Upper lobe of right lung (tissue), 1 donor: ENCODE data around the gene CCN2. TPM values are rescaled to one million over a fixed set of nuclear protein-coding genes. Genes with fewer than 3 reads are reported as not detected.

Experiments
- ATAC-seq: fragments of 200-7000 bp; cut with Tn5 transposase; one replicate; pipeline ENCODE4 v1.9.1; 2020; ENCODE audit warnings: mild to moderate bottlenecking, moderate library complexity
- DNase-seq: peaks from one replicate; pipeline ENCODE4 v3.0.0-alpha.2; 2020
- H3K27ac ChIP-seq: fragments of 200-600 bp; one replicate; pipeline ENCODE4 v1.8.0; 2022
- H3K27me3 ChIP-seq: fragments of 200-600 bp; one replicate; pipeline ENCODE4 v1.8.0; 2022; ENCODE audit warnings: mild to moderate bottlenecking
- H3K36me3 ChIP-seq: fragments of 200-600 bp; one replicate; pipeline ENCODE4 v1.8.0; 2022
- H3K4me1 ChIP-seq: fragments of 200-600 bp; one replicate; pipeline ENCODE4 v1.8.0; 2022
- H3K4me3 ChIP-seq: fragments of 200-600 bp; one replicate; pipeline ENCODE4 v1.8.0; 2022; ENCODE audit warnings: mild to moderate bottlenecking
- H3K9me3 ChIP-seq: fragments of 200-600 bp; one replicate; pipeline ENCODE4 v1.8.0; 2022
- intact Hi-C: fragments of 100-400 bp; cut with DNase I; formaldehyde crosslinking; loops from one replicate; pipeline ENCODE4 v1.11.0; 2022
- total RNA-seq: library from RNA; stranded (reverse); fragmentation: NEBNext Ultra II Directional; extraction: Animal tissue kit (Norgen Biotek cat#: 25700); gene quantifications from one replicate; pipeline ENCODE4 v1.2.1, GENCODE V29; 2021
- TF ChIP-seq, protein P1 (sequence below): fragments of 200-600 bp; IDR thresholded peaks from one replicate; pipeline ENCODE4 v1.8.0; 2022; ENCODE audit warnings: antibody characterized with exemption
- donor health status: DM: no; HTN: yes; CAD: no; lungs with severe emphysema.

CCN2 gene
- total RNA-seq, 1 donor from 2014 or later: 229 TPM

- no peaks in the 10 kb centered on the region for H3K27me3 ChIP-seq
- intact Hi-C loops: no loop called here
- ATAC-seq (no peak), DNase-seq (no peak)
- TF ChIP-seq, protein P1, sequence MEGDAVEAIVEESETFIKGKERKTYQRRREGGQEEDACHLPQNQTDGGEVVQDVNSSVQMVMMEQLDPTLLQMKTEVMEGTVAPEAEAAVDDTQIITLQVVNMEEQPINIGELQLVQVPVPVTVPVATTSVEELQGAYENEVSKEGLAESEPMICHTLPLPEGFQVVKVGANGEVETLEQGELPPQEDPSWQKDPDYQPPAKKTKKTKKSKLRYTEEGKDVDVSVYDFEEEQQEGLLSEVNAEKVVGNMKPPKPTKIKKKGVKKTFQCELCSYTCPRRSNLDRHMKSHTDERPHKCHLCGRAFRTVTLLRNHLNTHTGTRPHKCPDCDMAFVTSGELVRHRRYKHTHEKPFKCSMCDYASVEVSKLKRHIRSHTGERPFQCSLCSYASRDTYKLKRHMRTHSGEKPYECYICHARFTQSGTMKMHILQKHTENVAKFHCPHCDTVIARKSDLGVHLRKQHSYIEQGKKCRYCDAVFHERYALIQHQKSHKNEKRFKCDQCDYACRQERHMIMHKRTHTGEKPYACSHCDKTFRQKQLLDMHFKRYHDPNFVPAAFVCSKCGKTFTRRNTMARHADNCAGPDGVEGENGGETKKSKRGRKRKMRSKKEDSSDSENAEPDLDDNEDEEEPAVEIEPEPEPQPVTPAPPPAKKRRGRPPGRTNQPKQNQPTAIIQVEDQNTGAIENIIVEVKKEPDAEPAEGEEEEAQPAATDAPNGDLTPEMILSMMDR: no peak
- peak overlapping the region; percentile 71 for H3K4me3 ChIP-seq
- no peaks in the 10 kb centered on the region for H3K4me1 ChIP-seq
- H3K36me3 ChIP-seq: peaks cover 9% of the 10 kb centered on the region
- H3K27ac ChIP-seq: peak overlapping the region; percentile 47
- H3K9me3 ChIP-seq: no peaks in the 10 kb centered on the region
These were observed 3.9 kb downstream of the CCN2 start for GRCh38 chr6:131946992-131947955.

- intact Hi-C loops: no loop called here
- TF ChIP-seq, protein P1: no peak
- H3K27me3 ChIP-seq: no peaks in the 10 kb centered on the region
- ATAC-seq: no peak
- H3K9me3 ChIP-seq: no peaks in the 10 kb centered on the region
- H3K27ac ChIP-seq: no peak overlapping the region
- DNase-seq: no peak
- H3K36me3 ChIP-seq: peaks cover 9% of the 10 kb centered on the region
- H3K4me3 ChIP-seq: no peak overlapping the region
- no peaks in the 10 kb centered on the region for H3K4me1 ChIP-seq
These were observed 4.7 kb downstream of the CCN2 start for GRCh38 chr6:131946404-131946991.

GRCh38 chr6:131945971-131946370 is 5.2 kb downstream of the CCN2 start:
- H3K27ac ChIP-seq: no peak overlapping the region
- H3K36me3 ChIP-seq: peaks cover 9% of the 10 kb centered on the region
- no peaks in the 10 kb centered on the region for H3K4me1 ChIP-seq
- ATAC-seq: no peak
- TF ChIP-seq, protein P1: no peak
- intact Hi-C loops: no loop called here
- DNase-seq: no peak
- no peak overlapping the region for H3K4me3 ChIP-seq
- no peaks in the 10 kb centered on the region for H3K27me3 ChIP-seq
- H3K9me3 ChIP-seq: no peaks in the 10 kb centered on the region

DNA sequence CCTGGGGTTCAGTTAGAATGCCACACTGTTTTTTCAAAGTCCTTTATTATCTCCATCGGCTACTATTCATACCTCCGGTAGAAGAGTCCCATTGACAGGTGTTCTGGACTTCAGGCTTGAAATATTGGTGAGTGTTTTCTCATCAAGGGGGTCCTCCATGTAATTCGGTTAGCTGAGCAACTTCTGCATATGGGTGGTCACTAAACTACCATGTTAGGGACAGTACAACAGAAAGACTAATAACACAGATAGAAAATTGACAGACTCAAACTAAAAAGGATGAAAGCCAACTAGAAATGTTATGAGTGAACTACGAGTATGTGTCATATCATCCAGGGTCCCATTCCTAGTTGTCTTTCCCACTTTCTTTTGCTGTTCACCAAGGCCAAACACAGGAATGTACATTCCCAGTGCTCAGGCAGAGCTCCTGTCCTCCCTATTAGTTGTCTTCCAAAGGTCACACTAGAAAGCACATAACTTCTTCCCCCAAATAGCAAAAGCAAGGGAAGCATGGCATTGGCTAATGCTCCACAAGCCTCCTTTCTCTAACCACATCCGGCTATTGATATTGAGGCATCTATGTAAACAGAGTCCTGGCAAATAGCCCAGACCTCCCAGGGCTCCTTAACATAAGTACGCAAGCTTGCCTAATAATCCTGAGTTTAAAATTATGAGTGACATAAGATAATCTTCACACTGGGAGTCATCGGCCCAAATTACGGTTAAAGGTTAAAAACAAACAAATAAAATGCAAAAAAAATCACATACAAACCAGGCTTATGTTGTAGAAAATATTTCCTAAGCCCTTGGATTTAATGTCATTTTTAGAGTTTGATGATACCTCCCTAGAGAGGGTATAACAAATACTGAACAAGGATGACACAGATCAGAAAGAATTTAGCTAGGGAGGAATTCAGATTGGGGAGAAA is 13.2 kb downstream of the CCN2 start:
- no peaks in the 10 kb centered on the region for H3K9me3 ChIP-seq
- DNase-seq (no peak), ATAC-seq (no peak)
- intact Hi-C loops: no loop called here
- no peaks in the 10 kb centered on the region for H3K4me1 ChIP-seq
- no peak overlapping the region for H3K4me3 ChIP-seq
- no peaks in the 10 kb centered on the region for H3K36me3 ChIP-seq
- peak overlapping the region; percentile 49 for H3K27ac ChIP-seq
- TF ChIP-seq, protein P1: no peak
- H3K27me3 ChIP-seq: no peaks in the 10 kb centered on the region

GRCh38 chr6:131937226-131937625 is 13.9 kb downstream of the CCN2 start:
- TF ChIP-seq, protein P1: no peak
- ATAC-seq: no peak
- Histone ChIP-seq H3K9me3 (no peaks in the 10 kb centered on the region), H3K27ac (no peak overlapping the region), H3K36me3 (no peaks in the 10 kb centered on the region), H3K4me3 (no peak overlapping the region), H3K4me1 (no peaks in the 10 kb centered on the region), H3K27me3 (no peaks in the 10 kb centered on the region)
- intact Hi-C loops: no loop called here
- no peak for DNase-seq
